A549 (cell line): Measurements from ENCODE around the gene SPTBN4. TPM values are rescaled to one million over a fixed set of nuclear protein-coding genes. Genes with fewer than 3 reads are reported as not detected.

Source experiments
- ATAC-seq, 2 experiments: fragments of 200-7000 bp in 1 of 2; fragments of >200 bp in 1 of 2; cut with Nextera tagmentation in 1 of 2; cut with Tn5 transposase in 1 of 2; 3 replicates each; pipeline versions ENCODE4 v1.8.0 to v1.9.1; 2018 to 2020; ENCODE audit warnings: mild to moderate bottlenecking in 1 of 2, moderate library complexity in 1 of 2
- CTCF ChIA-PET: fragments of 300-600 bp; sonication (Branson Sonifier 250); formaldehyde crosslinking; extraction: SDS; loops from one replicate; lab custom pipeline; 2021; ENCODE audit warnings: antibody characterized with exemption, inconsistent platforms; lab: Yijun Ruan, JAX
- POLR2A ChIA-PET: fragments of 350-600 bp; formaldehyde crosslinking; extraction: SDS; loops from one replicate; lab custom pipeline; 2021; ENCODE audit warnings: antibody characterized with exemption, inconsistent platforms; lab: Yijun Ruan, JAX
- DNase-seq, 2 experiments: peaks; one replicate each; pipeline versions ENCODE4 v3.0.0 to v3.0.0-alpha.2; 2011 to 2016; ENCODE audit warnings: low read depth in 1 of 2, low spot score in 1 of 2
- FAIRE-seq: peaks from 2 replicates; lab custom pipeline; 2011; peaks lifted over from hg19 to GRCh38; lab: Jason Lieb, UNC
- H3K27ac ChIP-seq, 2 experiments: fragments of >200 bp; sonication (Bioruptor Twin); formaldehyde crosslinking; 3 replicates each; pipeline ENCODE4 v1.5.1; 2016 to 2017
- H3K4me1 ChIP-seq: fragments of >200 bp; sonication (Bioruptor Twin); formaldehyde crosslinking; 3 replicates; pipeline ENCODE4 v1.6.1; 2016
- H3K4me2 ChIP-seq: fragments of >200 bp; sonication (Bioruptor Twin); formaldehyde crosslinking; 3 replicates; pipeline ENCODE4 v1.6.1; 2016
- H3K4me3 ChIP-seq: fragments of >200 bp; sonication (Bioruptor Twin); formaldehyde crosslinking; 3 replicates; pipeline ENCODE4 v1.5.1; 2016
- H3K9me3 ChIP-seq: fragments of >200 bp; sonication (Bioruptor Twin); formaldehyde crosslinking; 3 replicates; pipeline ENCODE4 v1.6.1; 2016
- BHLHE40 ChIP-seq: IDR thresholded peaks from 2 replicates; pipeline ENCODE4 v1.6.1; 2012; ENCODE audit warnings: low read depth, low read length, inconsistent platforms
- CBX2 ChIP-seq: fragments of 200-600 bp; sonication (generic); IDR thresholded peaks from 2 replicates; pipeline ENCODE4 v1.6.1; 2016; ENCODE audit warnings: low read depth, mild to moderate bottlenecking, borderline replicate concordance
- CBX8 ChIP-seq: fragments of 200-600 bp; sonication (generic); IDR thresholded peaks from 2 replicates; pipeline ENCODE4 v1.6.1; 2016
- CEBPB ChIP-seq, 2 experiments: fragments of >200 bp in 1 of 2; sonication (Bioruptor Twin) in 1 of 2; formaldehyde crosslinking in 1 of 2; IDR thresholded peaks; 2 replicates each; pipeline ENCODE4 v1.6.1; 2012 to 2016
- CHD4 ChIP-seq: fragments of 200-600 bp; sonication (generic); IDR thresholded peaks from 2 replicates; pipeline ENCODE4 v1.6.1; 2016; ENCODE audit warnings: antibody characterized with exemption, mild to moderate bottlenecking, borderline replicate concordance
- CTCF ChIP-seq: fragments of >200 bp; sonication (Bioruptor Twin); formaldehyde crosslinking; IDR thresholded peaks from 3 replicates; pipeline ENCODE4 v1.5.1; 2016
- E2F6 ChIP-seq: IDR thresholded peaks from 2 replicates; pipeline ENCODE4 v1.6.1; 2012; ENCODE audit warnings: low read depth, borderline replicate concordance
- EHMT2 ChIP-seq: fragments of 200-600 bp; sonication (generic); IDR thresholded peaks from 2 replicates; pipeline ENCODE4 v1.6.1; 2016; ENCODE audit warnings: antibody characterized with exemption, low read depth, mild to moderate bottlenecking, moderate library complexity
- ESRRA ChIP-seq: fragments of 150-350 bp; IDR thresholded peaks from 2 replicates; pipeline ENCODE4 v1.6.1; 2014; ENCODE audit warnings: mild to moderate bottlenecking, low read length, borderline replicate concordance
- GATA3 ChIP-seq: IDR thresholded peaks from 2 replicates; pipeline ENCODE4 v1.6.1; 2012; ENCODE audit warnings: borderline replicate concordance
- HES2 ChIP-seq: fragments of >200 bp; sonication (Bioruptor Twin); formaldehyde crosslinking; IDR thresholded peaks from 2 replicates; pipeline ENCODE4 v1.6.1; 2016
- HMGXB4 ChIP-seq: fragments of 250-450 bp; sonication (Bioruptor Pico); IDR thresholded peaks from 2 replicates; pipeline ENCODE4 v1.5.0; 2021; ENCODE audit warnings: mild to moderate bottlenecking, moderate library complexity, borderline replicate concordance
- HOXB13 ChIP-seq: fragments of 250-450 bp; sonication (Bioruptor Pico); IDR thresholded peaks from 2 replicates; pipeline ENCODE4 v1.5.0; 2020; ENCODE audit warnings: low read depth, mild to moderate bottlenecking, moderate library complexity
- KDM5A ChIP-seq: fragments of 200-600 bp; sonication (generic); IDR thresholded peaks from 2 replicates; pipeline ENCODE4 v1.6.1; 2016; ENCODE audit warnings: antibody characterized with exemption, mild to moderate bottlenecking
- MAFK ChIP-seq: fragments of 450-650 bp; IDR thresholded peaks from 2 replicates; pipeline ENCODE4 v1.6.1; 2014; ENCODE audit not compliant: partially characterized antibody
- MAZ ChIP-seq: fragments of 150-350 bp; IDR thresholded peaks from 2 replicates; pipeline ENCODE4 v1.6.1; 2014; ENCODE audit warnings: antibody characterized with exemption, low read depth, low read length, borderline replicate concordance
- NFE2L2 ChIP-seq: fragments of 150-350 bp; conservative IDR thresholded peaks from 2 replicates; pipeline ENCODE4 v1.6.1; 2014; ENCODE audit warnings: low read length
- RAD21 ChIP-seq, 2 experiments: fragments of >200 bp in 1 of 2; sonication (Bioruptor Twin) in 1 of 2; formaldehyde crosslinking in 1 of 2; IDR thresholded peaks in 1 of 2; conservative IDR thresholded peaks in 1 of 2; 2 replicates in 1 of 2; 3 replicates in 1 of 2; pipeline ENCODE4 v1.6.1; 2012 to 2018; ENCODE audit warnings: inconsistent platforms in 1 of 2
- REST ChIP-seq: fragments of 200-600 bp; sonication (generic); IDR thresholded peaks from 2 replicates; pipeline ENCODE4 v1.6.1; 2016; ENCODE audit warnings: antibody characterized with exemption, mild to moderate bottlenecking, moderate library complexity
- RFX5 ChIP-seq: fragments of 450-650 bp; IDR thresholded peaks from 2 replicates; pipeline ENCODE4 v1.7.1; 2014; ENCODE audit warnings: antibody characterized with exemption, mild to moderate bottlenecking, moderate library complexity
- SMC3 ChIP-seq: fragments of >200 bp; sonication (Bioruptor Twin); formaldehyde crosslinking; IDR thresholded peaks from 3 replicates; pipeline ENCODE4 v1.6.1; 2018; ENCODE audit warnings: inconsistent platforms
- SREBF2 ChIP-seq: fragments of 450-650 bp; IDR thresholded peaks from 2 replicates; pipeline ENCODE4 v1.6.1; 2014; ENCODE audit warnings: mild to moderate bottlenecking, moderate library complexity
- ZC3H11A ChIP-seq: fragments of 450-650 bp; IDR thresholded peaks from 2 replicates; pipeline ENCODE4 v1.6.1; 2014; ENCODE audit warnings: antibody characterized with exemption, mild to moderate bottlenecking
- ZFP36 ChIP-seq: fragments of 450-650 bp; IDR thresholded peaks from 2 replicates; pipeline ENCODE4 v1.6.1; 2014; ENCODE audit warnings: borderline replicate concordance; ENCODE audit not compliant: partially characterized antibody
- ZNF302 ChIP-seq: fragments of 250-450 bp; sonication (Bioruptor Pico); IDR thresholded peaks from 2 replicates; pipeline ENCODE4 v1.9.0; 2021; ENCODE audit warnings: inconsistent platforms, mild to moderate bottlenecking, moderate library complexity
- ZSCAN20 ChIP-seq: fragments of 250-450 bp; sonication (Bioruptor Pico); IDR thresholded peaks from 2 replicates; pipeline ENCODE4 v1.8.0; 2022; ENCODE audit warnings: mild to moderate bottlenecking, moderate library complexity
- WGBS: methylation state at CpG from one replicate; pipeline ENCODE4 v1.1.6; 2017; ENCODE audit errors: missing lambda C conversion rate; 5-methylcytosine and 5-hydroxymethylcytosine counted together
- polyA plus RNA-seq, 4 experiments: library from polyadenylated mRNA; depleted of rRNA in 3 of 4; stranded (reverse); fragments of >200 nt; fragmentation: RNase III in 1 of 4; extraction: RNeasy Plus Mini Kit Qiagen cat#74134 plus additional on column Dnase treatment in 1 of 4; gene quantifications; 2 replicates in 3 of 4; 3 replicates in 1 of 4; pipeline ENCODE4 v1.2.3, GENCODE V29; 2011 to 2017
- TF ChIP-seq, protein P1 (sequence below): fragments of 150-350 bp; IDR thresholded peaks from 2 replicates; pipeline ENCODE4 v1.6.1; 2014; ENCODE audit warnings: low read depth, mild to moderate bottlenecking, low read length
- TF ChIP-seq, protein P2 (sequence below): fragments of 450-650 bp; IDR thresholded peaks from 2 replicates; pipeline ENCODE4 v1.6.1; 2014; ENCODE audit warnings: antibody characterized with exemption

The SPTBN4 gene
- polyA plus RNA-seq, 2 of the 4 experiments (the other 2 are of a cell fraction): 1.4 to 2.2 TPM

GRCh38 chr19:40519352-40520322 is 52.8 kb downstream of the SPTBN4 start:
- DNase-seq: peak; percentile 72 to 90
- Histone ChIP-seq H3K27ac (peak overlapping the region; percentile 39 to 67; a peak in 4 of 6 replicates), H3K4me1 (peaks cover 21% of the 10 kb centered on the region), H3K4me2 (peak overlapping the region; percentile 90), H3K9me3 (no peaks in the 10 kb centered on the region), H3K4me3 (peak overlapping the region; percentile 38)
- CTCF ChIA-PET: interaction anchor here (0.6 to 58.9 kb wide), 35 partner anchors 8 to 844 kb away, joined by 3 to 2247 read pairs (median 5); partner anchors contain the start of genes B9D2, BLVRB and LTBP4
- ATAC-seq: peak; percentile 81 to 85
- no peak for FAIRE-seq
- 16% methylated on average over 83 of the region's 91 CpGs for WGBS
- POLR2A ChIA-PET: interaction anchor here (0.6 to 1.5 kb wide), 6 partner anchors 19 to 94 kb away, joined by 3 to 8 read pairs (median 4); partner anchors contain the start of genes BLVRB and SERTAD1
- no peak for TF ChIP-seq HES2
- no peak for TF ChIP-seq MAZ
- TF ChIP-seq MAFK: no peak
- TF ChIP-seq E2F6: peak; percentile 83; the same call in 1 of the 2 replicates
- TF ChIP-seq CTCF: peak; percentile 58
- TF ChIP-seq CBX8: no peak
- peak; percentile 26 for TF ChIP-seq ZFP36
- no peak for TF ChIP-seq GATA3
- no peak for TF ChIP-seq ESRRA
- no peak for TF ChIP-seq ZNF302 (CRISPR knock-in tag)
- no peak for TF ChIP-seq EHMT2
- no peak for TF ChIP-seq HMGXB4
- no peak for TF ChIP-seq CBX2
- TF ChIP-seq, protein P1, sequence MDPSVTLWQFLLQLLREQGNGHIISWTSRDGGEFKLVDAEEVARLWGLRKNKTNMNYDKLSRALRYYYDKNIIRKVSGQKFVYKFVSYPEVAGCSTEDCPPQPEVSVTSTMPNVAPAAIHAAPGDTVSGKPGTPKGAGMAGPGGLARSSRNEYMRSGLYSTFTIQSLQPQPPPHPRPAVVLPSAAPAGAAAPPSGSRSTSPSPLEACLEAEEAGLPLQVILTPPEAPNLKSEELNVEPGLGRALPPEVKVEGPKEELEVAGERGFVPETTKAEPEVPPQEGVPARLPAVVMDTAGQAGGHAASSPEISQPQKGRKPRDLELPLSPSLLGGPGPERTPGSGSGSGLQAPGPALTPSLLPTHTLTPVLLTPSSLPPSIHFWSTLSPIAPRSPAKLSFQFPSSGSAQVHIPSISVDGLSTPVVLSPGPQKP: no peak
- TF ChIP-seq RFX5: no peak
- TF ChIP-seq BHLHE40: no peak
- TF ChIP-seq ZC3H11A: no peak
- TF ChIP-seq ZSCAN20 (CRISPR knock-in tag): no peak
- no peak; the same call in 2 of the 3 replicates for TF ChIP-seq SMC3
- no peak for TF ChIP-seq CEBPB (IDR thresholded peaks at IDR 0.05)
- TF ChIP-seq RAD21 (conservative IDR thresholded peaks at IDR 0.05 in 1 of 2, IDR thresholded peaks at IDR 0.05 in 1 of 2): peak in 1 of 2 experiments; percentile 41; a peak in 2 of 5 replicates
- no peak for TF ChIP-seq SREBF2
- no peak for TF ChIP-seq REST
- TF ChIP-seq CHD4: no peak
- no peak for TF ChIP-seq HOXB13 (CRISPR knock-in tag)
- TF ChIP-seq, protein P2, sequence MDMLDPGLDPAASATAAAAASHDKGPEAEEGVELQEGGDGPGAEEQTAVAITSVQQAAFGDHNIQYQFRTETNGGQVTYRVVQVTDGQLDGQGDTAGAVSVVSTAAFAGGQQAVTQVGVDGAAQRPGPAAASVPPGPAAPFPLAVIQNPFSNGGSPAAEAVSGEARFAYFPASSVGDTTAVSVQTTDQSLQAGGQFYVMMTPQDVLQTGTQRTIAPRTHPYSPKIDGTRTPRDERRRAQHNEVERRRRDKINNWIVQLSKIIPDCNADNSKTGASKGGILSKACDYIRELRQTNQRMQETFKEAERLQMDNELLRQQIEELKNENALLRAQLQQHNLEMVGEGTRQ: peak; percentile 14; the same call in 1 of the 2 replicates
- TF ChIP-seq KDM5A: no peak
- TF ChIP-seq NFE2L2: no peak
